HG02973 (cell line): ENCODE data around the gene GGCX.
"Not testable (repeated sequence)": the region's sequence is repeated elsewhere in the genome, so short reads cannot be mapped to it uniquely, and the experiment has no call there.

Experiments
- ATAC-seq: cut with Tn5 transposase; IDR thresholded peaks from one replicate; pipeline ENCODE4 v1.9.1; 2021; ENCODE audit warnings: moderate library complexity; ENCODE audit not compliant: unreplicated experiment

GGCX gene

GRCh38 chr2:85561280-85562212 lies at the start of gene GGCX:
TSS of gene GGCX (minus strand) at chr2:85561493. CDS start at chr2:85561428, 65 bp downstream.
- ATAC-seq: peak; percentile 86

- ATAC-seq: no peak
These were observed 46.2 kb upstream of the GGCX start for GRCh38 chr2:85607268-85608215.

GRCh38 chr2:85606116-85606455 lies 44.8 kb upstream of the GGCX start:
- ATAC-seq: no peak

GRCh38 chr2:85605406-85606115 lies 44.3 kb upstream of the GGCX start:
- no peak for ATAC-seq

- no peak for ATAC-seq
These were observed 43.5 kb upstream of the GGCX start for GRCh38 chr2:85604568-85605339.

GRCh38 chr2:85604133-85604444 lies 42.8 kb upstream of the GGCX start:
- ATAC-seq: not testable (repeated sequence)

GRCh38 chr2:85602476-85603234 lies 41.4 kb upstream of the GGCX start, which contains the start of gene TMEM150A:
TSS of gene TMEM150A (minus strand) at chr2:85602698. CDS start at chr2:85601948, 750 bp downstream.
- ATAC-seq: peak; percentile 92

- ATAC-seq: peak; percentile 22
These were observed 40.6 kb upstream of the GGCX start for GRCh38 chr2:85601771-85602475.

- ATAC-seq: no peak
These were observed 39.9 kb upstream of the GGCX start for GRCh38 chr2:85600951-85601770.

- no peak for ATAC-seq
These were observed 38.9 kb upstream of the GGCX start for GRCh38 chr2:85600235-85600575.

GRCh38 chr2:85599468-85600234 lies 38.4 kb upstream of the GGCX start:
- ATAC-seq: no peak

GRCh38 chr2:85598594-85599340 lies 37.5 kb upstream of the GGCX start:
- ATAC-seq: no peak

GRCh38 chr2:85597241-85597640 lies 35.9 kb upstream of the GGCX start:
- no peak for ATAC-seq

- no peak for ATAC-seq
These were observed 35.3 kb upstream of the GGCX start for GRCh38 chr2:85596486-85597143.

GRCh38 chr2:85596026-85596333 lies 34.7 kb upstream of the GGCX start:
- peak; percentile 3 for ATAC-seq

- ATAC-seq: peak; percentile 98
These were observed 34.2 kb upstream of the GGCX start, which contains the start of gene RNF181 for GRCh38 chr2:85595301-85596025. TSS of gene RNF181 (plus strand) at chr2:85595745. CDS start at chr2:85595764, 19 bp downstream.
